Activated gamma-delta T cell treated with anti-CD3 and anti-CD28 coated beads, Interleukin-2, amount 50 U/mL, for 16 hours (primary cell): Measurements from ENCODE around the gene OBSL1.
A peak's percentile ranks its signal among the peaks of the same experiment; 100 is the strongest.

Source experiments
- DNase-seq: peaks from one replicate; pipeline ENCODE4 v3.0.0-alpha.2; 2020; ENCODE audit warnings: low read depth

OBSL1 gene

DNA sequence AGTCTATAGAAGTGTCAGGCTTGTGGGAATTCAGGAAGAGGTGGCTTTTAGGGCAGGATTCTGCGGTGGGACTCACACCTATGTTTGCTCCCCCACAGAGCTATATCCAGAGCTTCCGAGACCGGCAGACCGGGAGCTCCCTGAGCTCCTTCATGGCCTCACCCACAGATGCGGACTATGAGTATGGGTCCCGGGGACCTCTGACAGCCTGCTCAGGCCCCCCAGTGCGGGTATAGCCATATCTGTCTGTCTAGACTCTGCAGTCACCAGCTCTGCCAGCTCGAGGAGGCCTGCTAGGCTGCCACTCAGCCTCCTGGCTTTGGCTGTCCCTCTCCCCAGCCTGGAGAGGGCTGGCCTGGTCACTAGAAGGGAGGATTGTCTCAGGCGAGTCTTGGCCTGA lies 21.7 kb downstream of the OBSL1 start:
- DNase-seq = no peak

DNA sequence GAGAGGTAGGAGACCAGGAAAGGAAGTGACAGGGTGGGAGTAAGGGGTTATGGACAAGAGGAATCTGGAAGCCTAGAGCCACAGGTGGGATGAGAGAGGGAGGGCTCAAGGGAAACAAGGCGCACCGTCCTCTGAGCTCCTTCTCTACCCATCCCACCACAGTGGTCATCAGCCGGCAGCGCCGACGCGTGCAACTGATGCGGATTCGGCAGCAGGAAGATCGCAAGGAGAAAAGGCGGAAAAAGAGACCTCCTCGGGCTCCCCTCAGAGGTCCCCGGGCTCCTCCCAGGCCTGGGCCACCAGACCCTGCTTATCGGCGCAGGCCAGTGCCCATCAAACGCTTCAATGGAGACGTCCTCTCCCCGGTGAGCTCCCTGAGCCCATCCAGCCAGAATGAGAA lies 22.3 kb downstream of the OBSL1 start:
- no peak for DNase-seq

DNA sequence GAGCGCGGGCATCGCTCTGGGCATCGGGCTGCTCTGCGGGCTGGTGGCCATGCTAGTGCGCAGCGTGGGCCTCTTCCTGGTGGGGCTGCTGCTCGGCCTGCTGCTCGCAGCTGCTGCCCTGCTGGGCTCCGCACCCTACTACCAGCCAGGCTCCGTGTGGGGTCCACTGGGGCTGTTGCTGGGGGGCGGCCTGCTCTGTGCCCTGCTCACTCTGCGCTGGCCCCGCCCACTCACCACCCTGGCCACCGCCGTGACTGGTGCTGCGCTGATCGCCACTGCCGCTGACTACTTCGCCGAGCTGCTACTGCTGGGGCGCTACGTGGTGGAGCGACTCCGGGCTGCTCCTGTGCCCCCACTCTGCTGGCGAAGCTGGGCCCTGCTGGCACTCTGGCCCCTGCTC lies 23.7 kb downstream of the OBSL1 start:
- no peak for DNase-seq

DNA sequence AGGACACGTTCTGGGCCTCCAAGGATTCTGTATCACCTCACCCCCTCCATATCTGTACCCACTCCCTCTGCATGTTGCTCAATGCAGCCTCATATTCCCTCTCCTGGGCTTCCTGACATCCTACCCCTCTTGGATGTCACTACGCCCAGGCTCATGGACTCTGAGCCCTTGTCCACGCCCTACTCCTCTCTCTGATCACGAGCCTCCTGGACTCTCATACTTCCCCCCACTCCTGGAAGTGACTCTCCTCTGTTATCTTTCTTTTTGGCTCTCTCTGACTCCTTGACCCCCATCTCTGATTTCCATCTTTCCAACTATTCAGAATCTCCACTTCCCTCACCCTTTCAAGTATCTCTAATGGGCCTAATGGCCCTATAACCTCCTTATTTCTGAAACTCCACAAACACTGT lies 25.4 kb downstream of the OBSL1 start:
- DNase-seq = no peak

DNA sequence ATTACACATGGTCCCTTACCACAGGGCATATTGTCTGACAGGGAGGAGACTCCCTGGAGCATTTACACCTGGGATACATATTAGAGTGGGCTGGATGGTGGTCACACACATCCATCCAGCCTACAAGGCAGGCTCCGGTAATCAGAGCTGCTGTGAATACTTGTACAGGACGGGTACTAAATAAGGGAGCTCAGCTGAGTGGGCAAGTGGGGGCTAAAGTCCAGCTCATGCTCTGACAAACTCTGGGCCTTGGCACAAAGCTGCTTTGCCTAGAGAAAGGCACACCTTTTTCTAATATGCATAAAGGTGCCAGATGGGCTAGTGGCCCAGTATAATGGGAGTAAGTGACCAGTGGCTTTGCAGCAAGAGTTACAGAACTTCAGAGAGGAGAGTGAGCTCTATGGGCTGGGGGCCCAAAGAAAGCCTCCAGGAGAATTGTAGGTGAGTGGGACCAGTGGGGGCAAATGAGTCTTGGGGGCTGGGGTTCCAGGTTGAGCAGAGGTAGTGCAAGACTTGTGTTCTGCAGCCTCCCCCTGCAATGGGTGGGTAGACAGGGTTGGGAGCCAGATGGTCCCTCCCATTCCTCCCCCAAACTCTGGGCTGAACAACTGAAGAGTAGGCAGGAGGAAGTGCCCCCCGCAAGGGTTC lies 25.9 kb downstream of the OBSL1 start:
- DNase-seq = no peak

DNA sequence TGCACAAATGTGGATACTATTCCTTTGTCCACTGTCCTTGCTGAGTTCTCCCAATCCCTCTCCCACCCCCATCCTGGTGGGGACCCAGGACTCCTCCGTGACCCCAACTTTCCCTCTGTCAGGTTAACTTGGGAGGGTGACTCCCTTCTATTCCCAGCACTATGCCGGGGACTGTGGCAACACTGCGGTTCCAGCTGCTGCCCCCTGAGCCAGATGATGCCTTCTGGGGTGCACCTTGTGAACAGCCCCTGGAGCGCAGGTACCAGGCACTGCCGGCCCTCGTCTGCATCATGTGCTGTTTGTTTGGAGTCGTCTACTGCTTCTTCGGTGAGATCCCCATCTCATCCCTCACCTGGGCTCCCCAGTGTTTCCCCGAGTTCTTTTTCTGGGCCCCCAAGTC lies 26.8 kb downstream of the OBSL1 start:
- DNase-seq = no peak

DNA sequence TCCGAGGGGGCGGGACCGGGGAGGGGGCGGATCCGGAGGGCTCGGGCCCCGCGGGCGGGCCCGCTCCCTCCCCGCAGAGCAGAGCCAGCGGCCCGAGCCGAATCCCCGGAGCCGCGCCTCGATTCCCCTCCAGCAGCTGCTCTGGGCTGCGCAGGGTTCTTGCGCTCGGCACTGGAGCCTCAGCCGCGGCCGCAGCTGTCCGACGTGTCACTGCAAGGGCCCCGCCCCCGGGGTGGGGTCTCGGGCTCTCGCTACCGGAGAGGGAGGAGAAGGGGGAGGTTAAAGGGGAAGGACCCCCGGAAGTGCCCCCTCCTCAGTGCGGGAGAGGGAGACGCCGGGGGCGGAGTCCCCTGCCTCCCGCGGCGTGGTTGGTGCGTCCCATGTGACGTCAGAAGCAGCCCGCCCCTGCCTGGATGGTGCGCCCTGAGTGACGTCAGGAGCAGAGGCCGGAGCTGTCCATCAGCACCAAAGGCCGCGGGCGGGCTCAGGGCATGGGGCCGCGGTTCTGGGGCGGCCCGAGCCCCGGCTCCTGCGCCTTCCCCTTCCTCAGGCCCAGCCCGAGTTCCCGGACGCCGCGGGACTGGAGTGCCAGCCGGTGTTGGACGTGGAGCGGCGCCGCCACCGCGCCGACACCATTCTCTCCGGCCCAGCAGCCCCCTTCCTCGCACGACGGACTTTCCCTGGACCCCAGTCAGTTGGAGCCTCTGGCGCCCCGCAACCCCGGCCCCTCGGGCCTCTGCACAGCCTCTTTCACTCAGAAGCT lies 27.6 kb downstream of the OBSL1 start, which contains the start of the genes CHPF and TMEM198:
TSS of gene CHPF (minus strand) at position 214 of the 763 bp plus-strand sequence. CDS start 271 bp downstream, outside the sequence.
TSS of gene TMEM198 (plus strand) at position 433 of the 763 bp plus-strand sequence. CDS start 700 bp downstream, outside the sequence.
- peak; percentile 85 for DNase-seq

DNA sequence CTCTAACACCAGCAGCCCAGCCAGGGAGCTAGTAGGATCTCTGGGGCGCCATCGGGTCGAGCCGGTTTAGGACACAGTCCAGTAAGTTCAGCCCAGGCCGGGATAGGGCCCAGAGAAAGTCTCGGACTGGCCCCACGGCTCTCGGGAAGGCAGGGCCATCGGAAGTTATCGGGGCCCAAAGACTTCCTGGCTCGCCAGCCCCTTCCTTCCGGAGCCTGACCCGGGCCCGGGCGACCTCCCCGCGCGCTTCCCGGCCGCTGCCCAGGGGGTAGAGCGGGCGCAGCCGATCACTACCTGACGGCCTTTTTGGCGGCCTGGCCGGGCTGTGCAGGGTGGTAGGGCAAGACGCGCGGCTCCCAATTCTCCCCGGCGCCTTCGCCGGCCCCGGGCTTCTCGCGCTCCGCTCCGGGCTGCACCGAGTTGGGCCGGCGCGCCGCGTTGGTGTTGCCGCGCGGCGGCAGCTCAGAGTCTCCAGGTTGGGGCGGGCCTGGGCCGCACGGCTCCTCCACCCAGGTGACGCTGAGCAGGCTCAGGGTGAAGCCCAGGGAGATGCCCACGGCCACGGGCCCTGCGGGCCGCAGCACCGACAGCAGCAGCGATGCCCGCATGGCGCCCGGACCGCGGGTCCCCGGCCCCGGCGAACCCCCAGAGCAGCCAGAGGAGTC lies 28.3 kb downstream of the OBSL1 start:
- DNase-seq = peak; percentile 3

DNA sequence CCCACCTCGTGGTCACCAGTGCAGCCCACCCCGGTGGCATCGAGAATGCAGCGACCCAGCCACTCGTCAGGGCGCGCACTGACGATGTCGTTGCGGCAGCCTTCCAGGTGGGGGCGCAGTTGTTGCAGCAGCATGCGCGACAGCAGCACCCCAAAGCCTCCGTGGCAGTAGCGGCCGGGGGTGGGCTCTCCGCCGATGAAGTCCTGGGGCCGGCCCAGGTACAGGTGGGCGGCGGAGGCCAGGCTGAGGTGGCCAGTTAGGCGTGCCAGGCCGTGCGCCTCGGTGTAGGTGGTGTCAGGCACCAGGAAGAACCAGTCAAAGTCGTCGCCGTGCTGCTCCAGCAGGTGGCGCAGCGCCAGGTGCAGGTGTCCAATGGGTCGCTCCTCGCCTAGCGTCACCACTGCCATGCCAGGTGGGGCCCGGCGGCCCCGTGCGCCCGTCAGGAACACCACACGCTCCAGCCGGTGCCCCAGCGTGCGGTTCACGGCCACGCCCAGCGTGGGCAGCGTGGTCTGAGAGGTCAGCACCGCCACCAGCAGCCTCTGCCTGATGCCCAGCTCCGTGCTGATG lies 29.6 kb downstream of the OBSL1 start:
- DNase-seq = peak; percentile 74

DNA sequence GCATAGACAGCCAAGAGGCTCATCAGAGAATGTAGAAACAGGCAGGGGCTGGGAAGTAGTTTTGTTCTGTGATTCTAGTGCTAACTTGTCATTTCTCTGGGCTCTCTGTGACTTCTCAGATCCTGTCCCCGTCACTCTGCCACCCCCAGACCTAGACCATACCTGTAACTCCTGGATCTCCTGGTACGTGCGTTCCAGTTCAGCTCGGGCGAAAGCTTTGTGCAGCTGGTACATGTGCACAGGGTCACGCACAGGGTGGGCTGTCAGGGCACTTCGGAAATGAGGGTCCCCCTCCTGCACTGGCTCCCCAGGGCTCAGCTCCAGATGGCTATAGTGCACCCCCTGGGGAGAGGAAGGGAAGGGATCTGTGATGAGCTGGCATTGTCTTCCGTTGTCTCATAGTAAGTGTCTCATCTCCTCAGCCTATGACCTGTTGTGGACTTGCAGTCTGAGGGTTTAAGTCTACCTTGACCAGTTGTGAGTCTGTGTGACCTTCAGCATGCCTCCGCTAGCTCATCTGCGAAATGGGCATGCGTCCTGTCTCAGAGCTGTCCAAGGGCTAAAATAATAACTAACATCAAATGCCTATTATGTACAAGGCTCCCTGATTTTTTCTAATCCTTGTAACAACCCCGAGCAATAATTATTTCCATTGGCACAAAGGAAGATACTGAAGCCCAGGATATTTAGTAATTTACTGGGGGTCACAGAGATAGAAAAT lies 30.4 kb downstream of the OBSL1 start:
- no peak for DNase-seq

DNA sequence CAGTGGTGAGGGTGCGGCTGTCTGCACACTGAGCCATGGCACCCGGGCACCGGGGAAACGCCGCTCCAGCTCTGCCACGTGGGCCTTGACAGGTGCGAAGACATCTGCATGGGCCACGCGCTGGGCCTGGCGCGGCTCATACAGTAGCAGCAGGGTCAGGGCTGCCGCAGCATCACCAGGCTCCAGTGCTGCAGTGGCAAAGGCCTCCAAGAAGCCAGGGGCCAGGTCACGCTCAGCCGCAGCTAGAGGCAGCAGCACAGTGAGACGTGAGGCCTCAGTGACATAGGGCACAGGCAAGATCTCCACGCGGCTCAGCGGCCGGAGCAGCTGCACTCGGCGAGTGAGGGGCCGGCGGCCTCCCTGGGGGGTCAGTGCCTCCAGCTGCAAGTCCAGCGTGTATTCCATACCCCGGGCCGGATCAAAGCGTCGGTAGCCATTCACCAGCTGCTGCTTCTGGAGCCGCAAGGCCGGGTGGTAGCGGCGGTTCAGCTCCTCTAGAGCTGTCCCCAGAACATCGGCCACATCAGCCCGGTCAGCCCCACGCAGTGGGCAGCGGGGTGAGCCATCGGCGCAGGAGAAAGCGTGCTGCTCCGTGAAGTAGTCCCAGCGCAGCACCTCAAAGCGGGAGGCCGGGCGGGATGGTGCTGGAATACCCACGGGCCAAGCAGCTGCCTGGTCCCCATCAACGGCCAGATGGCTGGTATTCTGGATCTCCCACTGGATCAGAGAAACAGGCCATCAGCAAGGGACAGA lies 31.2 kb downstream of the OBSL1 start:
- DNase-seq = no peak

DNA sequence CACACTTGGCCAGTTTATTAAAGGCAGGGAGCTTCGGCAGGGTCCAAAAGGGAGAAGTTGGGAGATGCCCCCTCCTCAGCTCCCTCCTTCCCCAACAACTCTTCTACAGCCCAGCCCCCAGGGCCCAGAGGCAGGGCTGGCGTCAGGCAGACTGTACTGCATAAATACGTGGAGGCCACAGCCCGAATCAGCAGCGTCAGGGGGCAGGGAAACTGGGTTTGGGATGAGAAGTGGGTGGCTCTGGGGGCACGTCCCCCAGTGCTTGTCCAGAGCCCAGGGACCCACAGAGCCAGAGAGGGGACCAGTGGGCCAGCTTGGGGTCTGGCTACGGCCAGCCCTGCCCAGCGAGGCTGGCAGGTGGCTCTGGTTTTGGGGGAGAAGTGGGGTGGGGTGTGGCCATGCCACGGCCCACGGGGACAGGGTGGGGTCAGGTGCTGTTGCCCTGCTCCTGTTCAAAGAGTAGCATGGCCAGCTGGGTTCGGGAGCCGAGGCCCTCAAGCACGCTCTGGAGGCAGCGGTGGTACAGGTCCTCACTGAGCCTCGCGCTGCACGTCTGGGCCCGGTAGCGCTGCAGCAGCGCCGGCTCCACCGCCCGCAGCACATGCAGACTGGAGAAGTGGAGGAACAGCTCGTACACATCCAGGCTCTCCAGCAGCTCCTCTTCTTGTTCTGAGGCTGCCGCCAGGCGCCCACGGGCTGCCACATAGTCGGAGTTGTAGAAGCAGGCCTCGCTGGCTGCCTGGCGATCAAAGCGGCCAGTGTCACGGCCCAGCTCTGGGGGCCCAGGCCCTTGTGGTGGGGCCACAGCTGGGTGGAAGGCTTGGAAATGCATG lies 32.2 kb downstream of the OBSL1 start:
- no peak for DNase-seq

DNA sequence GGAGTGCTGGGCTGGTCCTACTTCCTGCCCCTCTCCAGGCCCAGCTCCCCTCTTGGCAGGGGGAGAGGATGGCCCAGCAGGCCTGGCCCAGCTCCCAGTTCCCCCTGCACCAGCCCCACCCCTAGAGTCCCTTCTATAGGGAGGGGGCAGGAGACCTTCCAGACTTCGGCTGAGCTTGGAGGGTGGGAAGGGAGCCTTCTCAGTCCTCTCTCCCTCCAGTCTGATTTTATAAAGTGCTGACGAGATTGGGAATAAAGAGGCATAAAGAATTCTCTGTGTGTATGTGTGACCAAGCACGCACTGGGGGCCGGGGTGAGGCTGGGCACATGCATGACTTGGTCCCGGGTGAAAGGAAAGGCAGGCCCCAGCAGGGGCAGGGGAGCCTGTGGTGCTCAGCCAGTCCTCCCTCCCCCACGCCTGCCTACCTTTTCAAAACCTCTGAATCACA lies 32.8 kb downstream of the OBSL1 start:
- no peak for DNase-seq

DNA sequence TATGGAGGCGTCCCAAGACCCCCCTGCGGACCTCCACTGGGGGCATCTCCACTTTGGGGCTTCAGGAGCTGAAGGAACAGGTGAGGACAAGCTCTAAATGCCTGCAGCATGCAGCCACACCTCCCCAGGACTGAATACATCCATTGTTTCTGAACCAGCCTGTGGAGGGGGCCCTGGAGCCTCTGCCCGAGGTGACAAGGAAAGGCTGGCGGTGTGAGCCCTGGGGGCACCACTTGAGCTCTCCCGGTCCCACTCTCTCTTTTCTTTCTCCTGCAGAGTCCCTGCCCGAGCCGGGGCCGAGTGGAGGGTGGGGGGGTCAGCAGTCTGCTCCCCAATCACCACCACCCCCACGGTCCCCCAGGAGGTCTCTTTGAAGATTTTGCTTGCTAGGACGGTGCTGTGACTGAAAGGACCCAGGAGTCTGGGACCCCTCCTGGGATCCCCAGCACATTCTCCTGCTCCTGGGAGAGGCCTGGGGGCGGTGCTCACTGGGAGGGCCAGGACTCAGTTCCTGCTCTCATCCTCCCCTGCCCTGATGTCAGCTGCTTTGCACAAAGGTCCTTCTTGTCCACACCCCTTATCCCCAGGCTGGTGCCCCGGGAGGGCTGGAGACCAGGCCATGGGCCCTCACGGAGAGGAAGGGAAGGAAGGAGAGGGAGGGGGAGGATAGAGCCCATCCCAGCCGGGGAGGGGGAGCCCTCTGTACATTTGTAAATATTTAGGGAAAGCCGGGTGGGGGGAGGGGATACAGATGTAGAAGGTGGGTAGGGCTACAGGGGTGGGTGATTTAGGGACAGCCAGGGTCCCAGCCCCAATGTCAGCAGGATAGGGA lies 33.5 kb downstream of the OBSL1 start:
- DNase-seq = no peak

DNA sequence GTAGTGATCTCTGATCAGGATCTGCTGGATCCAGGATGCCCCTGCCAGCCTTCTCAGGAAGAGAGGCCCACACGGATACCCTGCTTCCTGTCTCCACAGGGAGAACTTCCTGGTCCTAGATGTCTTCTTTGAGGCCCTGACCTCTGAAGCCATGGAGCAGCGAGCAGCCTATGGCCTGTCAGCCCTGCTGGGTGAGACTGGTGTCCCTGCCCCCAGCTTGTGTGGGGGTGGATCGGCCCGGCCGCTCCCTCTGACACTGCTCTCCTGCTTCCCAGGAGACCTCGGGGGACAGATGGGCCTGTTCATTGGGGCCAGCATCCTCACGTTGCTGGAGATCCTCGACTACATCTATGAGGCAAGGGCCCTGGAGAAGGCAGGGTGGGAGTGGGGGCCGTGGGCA lies 34.4 kb downstream of the OBSL1 start:
- no peak for DNase-seq

DNA sequence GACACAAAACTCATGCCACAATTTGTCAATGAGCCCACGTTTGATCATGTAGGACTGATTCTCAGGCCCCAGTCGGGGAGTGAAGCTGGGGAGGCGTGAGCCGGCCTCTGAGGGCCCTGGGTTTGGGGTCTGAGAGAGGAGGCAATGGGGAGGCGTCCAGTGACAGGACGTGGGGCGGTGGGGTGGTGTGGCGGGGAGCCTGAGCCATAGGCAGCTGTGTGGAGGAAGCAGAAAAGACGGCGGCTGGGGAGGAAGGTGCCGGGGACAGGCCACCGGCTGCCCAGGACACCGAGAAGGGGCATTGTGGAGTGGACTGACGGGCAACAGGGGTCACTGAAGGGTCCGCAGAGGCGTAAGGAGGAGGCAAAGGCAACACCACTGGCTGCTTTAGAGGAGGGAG lies 34.9 kb downstream of the OBSL1 start:
- no peak for DNase-seq

DNA sequence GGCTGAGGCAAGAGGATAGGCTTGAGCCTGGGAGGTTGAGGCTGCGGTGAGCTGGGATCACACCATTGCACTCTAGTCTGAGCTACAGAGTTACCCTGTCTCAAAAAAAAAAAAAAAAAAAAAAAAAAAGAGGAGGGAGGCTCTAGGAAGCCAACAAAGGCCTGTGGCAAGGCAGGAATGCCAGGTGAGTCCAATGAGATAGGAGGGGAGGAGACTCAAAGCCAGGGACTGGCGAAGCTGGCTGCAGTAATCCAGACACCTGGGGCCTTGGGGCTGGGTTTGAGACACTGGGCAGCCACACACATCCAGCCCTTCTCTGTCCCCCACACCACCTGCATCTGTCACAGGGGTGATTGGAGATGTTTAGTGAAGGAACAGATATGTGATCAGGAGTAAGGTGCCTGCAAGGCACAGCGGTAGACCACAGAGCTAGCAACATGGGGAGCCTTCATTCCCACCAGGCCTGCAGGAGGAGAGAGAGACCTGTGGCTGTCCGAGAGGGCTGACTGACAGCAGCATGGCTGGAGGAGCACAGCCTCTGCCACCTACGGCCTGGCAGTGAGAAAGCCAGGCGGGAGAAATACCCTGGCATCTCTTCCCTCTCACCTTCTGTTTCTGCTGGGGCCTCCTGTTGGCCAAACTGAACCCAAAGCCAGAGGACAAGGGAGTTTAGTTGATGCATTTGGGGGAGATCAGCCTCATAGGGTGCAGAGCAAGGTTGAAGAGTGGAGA lies 37.2 kb downstream of the OBSL1 start:
- no peak for DNase-seq

DNA sequence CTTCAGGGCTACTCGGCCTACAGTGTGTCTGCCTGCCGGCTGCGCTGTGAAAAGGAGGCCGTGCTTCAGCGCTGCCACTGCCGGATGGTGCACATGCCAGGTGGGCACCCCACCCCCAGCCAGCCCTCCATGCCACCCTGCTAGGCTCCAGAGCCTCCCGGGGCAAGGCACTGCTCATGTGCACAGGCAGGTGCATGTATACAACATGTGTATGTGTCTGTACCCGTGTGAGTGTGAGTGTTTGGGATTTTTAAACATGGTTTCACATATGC lies 39.0 kb downstream of the OBSL1 start:
- no peak for DNase-seq
